SHP77 treated with DMSO at 0.1 percent for 48 hours (cell line): ENCODE data around the gene TSPAN33.
"Not testable (repeated sequence)": the region's sequence is repeated elsewhere in the genome, so short reads cannot be mapped to it uniquely, and the experiment has no call there.

Experiments
- DNase-seq: peaks from one replicate; lab custom pipeline; 2025; lab: John Stamatoyannopoulos, UW

TSPAN33 gene

GRCh38 chr7:129170441-129171021, 26.0 kb downstream of the TSPAN33 start:
- DNase-seq, result no peak

GRCh38 chr7:129173861-129174260, 29.4 kb downstream of the TSPAN33 start:
- DNase-seq, result not testable (repeated sequence)

- no peak for DNase-seq
These were observed 32.6 kb downstream of the TSPAN33 start for GRCh38 chr7:129176916-129177710.

GRCh38 chr7:129184981-129185670, 40.6 kb downstream of the TSPAN33 start:
- DNase-seq, result no peak

GRCh38 chr7:129186749-129187260, 42.3 kb downstream of the TSPAN33 start:
- DNase-seq, result no peak

DNA sequence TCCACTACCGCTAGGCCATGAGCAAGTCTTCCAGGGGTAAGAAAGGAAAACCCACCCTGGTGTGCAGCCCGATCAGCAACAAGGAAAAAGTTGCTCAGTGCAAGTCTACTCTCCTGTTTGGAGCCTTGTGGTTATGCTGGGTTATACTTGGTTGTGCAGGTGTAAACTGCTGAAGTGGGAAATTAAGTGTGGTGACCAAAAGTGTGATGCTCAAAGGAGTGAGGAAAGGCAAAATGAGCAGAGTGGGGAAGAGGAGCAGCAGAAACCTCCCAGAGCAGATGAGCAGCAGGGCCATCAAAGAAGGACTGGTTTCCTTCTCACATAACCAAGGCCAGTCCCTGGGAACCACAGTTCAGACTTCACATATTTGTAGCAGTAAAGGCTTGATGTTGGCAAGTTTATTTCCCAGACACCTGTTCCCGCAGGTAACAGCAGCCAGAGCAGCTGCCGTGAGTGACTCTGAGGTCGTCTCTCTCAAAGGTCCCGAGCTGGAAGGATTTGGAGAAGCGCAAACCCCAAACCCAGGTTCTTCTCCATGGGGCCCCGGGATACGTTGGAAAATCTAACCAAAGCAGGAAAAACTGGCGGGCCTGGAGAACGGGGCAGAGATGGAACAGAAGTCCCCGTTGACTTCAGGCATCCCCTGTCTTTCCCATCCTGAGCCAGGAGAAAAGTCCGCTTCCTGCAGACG, 43.3 kb downstream of the TSPAN33 start:
- DNase-seq, result no peak

GRCh38 chr7:129188372-129188891, 43.9 kb downstream of the TSPAN33 start, which contains the start of gene SMO:
Gene SMO, plus strand, starts transcription at chr7:129188633. Its CDS starts 519 bp downstream, at chr7:129189152.
- no peak for DNase-seq

- no peak for DNase-seq
These were observed 44.6 kb downstream of the TSPAN33 start for GRCh38 chr7:129188892-129189660.

DNA sequence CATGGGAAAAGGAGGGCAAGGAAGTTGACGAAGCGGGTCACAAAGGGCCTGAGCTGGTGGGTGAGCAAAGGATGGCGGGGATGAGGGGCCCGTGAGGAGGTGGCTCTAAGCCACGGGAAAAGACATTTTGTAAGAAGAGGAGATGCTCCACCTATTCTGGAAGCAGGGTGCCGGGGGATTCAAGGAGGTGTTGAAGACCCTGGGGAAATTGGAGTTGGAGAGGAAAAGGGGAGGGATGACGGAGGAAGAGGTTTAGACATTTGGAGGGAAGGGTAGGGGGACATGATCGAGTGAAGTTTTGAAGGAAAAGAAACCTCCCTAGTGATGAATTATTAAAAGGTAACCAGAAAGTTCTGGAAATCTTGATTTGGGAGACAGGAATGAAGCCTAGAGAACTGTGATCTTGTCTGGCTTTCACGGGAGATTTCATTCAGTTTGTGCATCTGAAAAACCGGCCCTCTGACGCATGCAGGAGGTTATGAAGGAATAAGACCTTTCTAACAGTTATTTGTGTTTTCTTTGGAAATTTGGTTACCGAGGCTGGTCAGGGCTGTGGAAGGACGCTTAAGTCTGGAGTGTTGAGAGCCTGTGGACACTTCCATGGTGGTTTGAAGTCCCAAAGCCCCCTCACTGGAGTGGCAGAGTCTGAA, 45.3 kb downstream of the TSPAN33 start:
- DNase-seq, result no peak

DNA sequence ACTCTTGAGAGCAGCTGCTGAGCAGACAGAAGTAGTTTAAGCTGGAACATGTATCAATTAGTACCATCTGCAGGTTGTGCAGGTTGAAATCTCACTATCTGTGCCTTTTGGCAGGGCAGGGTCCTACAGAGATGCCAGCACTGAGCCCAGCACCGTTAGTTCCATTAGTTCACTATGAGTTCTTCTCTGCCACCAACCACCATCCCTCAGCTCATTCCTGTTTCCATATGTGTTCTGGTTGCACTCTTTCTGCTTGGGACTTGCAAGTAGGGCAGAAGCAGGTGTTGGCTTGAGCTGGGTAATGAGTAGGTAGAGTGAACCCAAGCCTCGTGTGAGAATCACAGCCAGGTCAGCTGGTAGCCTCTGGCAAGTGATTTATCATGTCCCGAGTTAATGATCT, 46.8 kb downstream of the TSPAN33 start:
- DNase-seq, result no peak

GRCh38 chr7:129193892-129194291, 49.4 kb downstream of the TSPAN33 start:
- DNase-seq, result no peak

- DNase-seq, result no peak
These were observed 53.3 kb downstream of the TSPAN33 start for GRCh38 chr7:129197771-129198170.

GRCh38 chr7:129199406-129199805, 54.9 kb downstream of the TSPAN33 start:
- no peak for DNase-seq

DNA sequence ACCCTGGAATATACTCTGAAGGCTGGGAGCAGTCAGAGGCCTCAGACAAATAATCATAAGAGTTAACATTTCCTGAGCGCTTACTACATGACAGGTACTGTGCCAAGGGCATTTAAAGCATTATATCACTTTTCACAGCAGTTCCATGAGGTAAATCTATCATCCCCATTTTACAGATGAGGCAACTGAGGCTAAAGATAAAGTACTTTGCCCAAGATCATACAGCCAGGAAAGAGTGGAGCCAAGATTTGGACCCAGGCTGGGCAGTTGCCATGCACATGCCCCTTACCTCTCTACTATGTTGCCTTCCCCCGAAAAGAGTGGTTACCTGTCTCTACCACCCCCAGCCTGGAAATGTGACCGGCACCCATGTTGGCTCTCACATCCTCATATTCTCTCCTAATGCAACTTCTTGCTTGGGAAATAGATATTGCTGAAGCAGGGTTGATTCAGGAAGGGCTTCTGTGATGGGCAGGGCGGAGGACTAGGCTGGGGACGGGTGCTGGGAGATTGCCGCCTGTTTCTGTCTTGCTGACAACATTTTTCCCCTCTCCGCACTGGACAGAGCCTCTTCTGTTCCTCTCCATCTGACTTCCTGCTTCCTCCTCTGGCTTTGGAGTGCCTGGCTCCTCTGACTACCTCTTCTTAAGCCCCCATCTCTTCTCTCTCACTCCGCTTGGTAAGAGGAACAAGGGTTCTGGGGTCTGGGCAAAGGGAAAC, 57.7 kb downstream of the TSPAN33 start:
- no peak for DNase-seq

DNA sequence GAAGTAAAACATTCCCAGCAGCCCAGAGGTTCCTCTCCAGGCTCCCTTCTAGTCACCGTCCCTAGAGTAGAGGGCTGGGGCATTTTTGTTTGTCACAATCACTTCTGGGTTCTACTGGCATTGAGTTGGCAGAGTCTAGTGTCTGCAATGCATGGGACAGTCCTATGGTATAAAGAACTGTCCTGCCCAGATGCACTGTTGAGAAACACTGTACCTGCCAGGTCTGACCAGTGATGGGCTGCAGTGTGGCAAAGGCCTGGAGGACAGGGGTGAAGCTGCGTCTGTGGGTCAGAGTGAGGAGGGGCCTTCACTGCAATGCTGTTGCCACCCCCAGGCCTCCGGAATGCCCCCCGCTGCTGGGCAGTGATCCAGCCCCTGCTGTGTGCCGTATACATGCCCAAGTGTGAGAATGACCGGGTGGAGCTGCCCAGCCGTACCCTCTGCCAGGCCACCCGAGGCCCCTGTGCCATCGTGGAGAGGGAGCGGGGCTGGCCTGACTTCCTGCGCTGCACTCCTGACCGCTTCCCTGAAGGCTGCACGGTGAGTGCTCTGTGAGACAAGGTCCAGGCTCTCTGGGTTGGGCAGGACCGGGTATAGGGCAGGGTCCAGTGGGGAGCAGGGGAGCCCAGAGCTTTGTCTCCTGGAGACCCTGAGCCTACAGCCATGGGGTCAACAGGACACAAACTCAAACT, 58.7 kb downstream of the TSPAN33 start:
- no peak for DNase-seq

DNA sequence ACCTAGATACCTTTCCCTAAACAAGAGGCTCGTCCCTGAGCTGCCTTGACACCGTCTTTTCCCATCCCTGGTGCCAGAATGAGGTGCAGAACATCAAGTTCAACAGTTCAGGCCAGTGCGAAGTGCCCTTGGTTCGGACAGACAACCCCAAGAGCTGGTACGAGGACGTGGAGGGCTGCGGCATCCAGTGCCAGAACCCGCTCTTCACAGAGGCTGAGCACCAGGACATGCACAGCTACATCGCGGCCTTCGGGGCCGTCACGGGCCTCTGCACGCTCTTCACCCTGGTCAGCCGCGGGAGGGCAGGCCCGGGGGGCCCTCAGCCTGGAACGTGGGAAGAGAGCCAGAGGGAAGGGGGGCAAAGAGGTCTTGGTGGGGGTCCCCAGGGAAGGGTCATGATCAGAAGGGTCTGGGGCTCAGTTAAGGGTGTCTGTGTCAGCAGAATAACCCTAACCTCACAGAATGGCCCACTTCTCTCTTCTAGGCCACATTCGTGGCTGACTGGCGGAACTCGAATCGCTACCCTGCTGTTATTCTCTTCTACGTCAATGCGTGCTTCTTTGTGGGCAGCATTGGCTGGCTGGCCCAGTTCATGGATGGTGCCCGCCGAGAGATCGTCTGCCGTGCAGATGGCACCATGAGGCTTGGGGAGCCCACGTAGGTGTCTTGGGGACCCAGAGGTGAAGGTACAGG, 60.8 kb downstream of the TSPAN33 start:
- DNase-seq, result no peak

DNA sequence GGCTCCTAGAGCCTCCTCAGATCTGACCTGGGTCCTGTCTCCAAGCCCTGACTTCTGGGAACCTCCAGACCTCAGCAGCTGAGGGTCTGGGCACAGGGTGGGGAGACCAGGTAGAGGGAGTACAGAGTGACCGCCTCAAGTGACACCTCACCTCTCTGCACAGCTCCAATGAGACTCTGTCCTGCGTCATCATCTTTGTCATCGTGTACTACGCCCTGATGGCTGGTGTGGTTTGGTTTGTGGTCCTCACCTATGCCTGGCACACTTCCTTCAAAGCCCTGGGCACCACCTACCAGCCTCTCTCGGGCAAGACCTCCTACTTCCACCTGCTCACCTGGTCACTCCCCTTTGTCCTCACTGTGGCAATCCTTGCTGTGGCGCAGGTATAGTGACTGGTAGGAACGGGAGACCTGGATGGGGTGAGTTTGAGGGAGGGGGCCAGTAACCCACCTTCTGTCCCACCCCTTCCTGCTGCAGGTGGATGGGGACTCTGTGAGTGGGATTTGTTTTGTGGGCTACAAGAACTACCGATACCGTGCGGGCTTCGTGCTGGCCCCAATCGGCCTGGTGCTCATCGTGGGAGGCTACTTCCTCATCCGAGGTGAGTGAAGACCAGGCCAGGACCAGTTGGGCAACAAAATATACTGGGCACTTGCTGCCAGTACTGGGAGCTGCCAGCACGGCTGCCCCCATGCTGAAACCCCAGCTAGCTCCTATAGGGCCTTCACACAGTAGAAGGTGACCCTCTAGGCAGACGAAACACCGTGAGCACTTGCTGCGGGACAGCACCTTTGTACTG, 61.7 kb downstream of the TSPAN33 start:
- DNase-seq, result no peak

GRCh38 chr7:129208667-129209066, 64.2 kb downstream of the TSPAN33 start:
- no peak for DNase-seq
